Endothelial cell of umbilical vein (primary cell): ENCODE measurements around the gene RAX. TPM values are rescaled to one million over a fixed set of nuclear protein-coding genes. Genes with fewer than 3 reads are reported as not detected.

Experiments used
- BruUV-seq: library from RNA; stranded (reverse); fragments of 400-500 nt; replicated peaks from 2 replicates; lab custom pipeline; 2021; lab: Mats Ljungman, UMichigan
- CTCF ChIA-PET: fragments of 300-600, 350-600 bp; sonication (Branson Sonifier 250); formaldehyde crosslinking; loops from one replicate; lab custom pipeline; 2021; ENCODE audit warnings: antibody characterized with exemption, inconsistent platforms; lab: Charles Lee
- POLR2A ChIA-PET: fragments of 300-600, 350-600 bp; sonication (Branson Sonifier 250); formaldehyde crosslinking; loops from one replicate; lab custom pipeline; 2021; ENCODE audit warnings: antibody characterized with exemption, inconsistent platforms; lab: Charles Lee
- DNase-seq: peaks from one replicate; pipeline ENCODE4 v3.0.0-alpha.2; 2011; ENCODE audit warnings: low read depth, low spot score
- FAIRE-seq: peaks from 2 replicates; lab custom pipeline; 2011; peaks lifted over from hg19 to GRCh38; lab: Jason Lieb, UNC
- H2AFZ ChIP-seq: 2 replicates; pipeline ENCODE4 v1.6.0; 2012; ENCODE audit warnings: low read depth, low read length, control low read depth, inconsistent platforms
- H3K27ac ChIP-seq: 2 replicates; pipeline ENCODE4 v1.5.1; 2011; ENCODE audit warnings: low read depth, mild to moderate bottlenecking, control low read depth, low read length, moderate library complexity; ENCODE audit not compliant: insufficient read depth
- H3K27me3 ChIP-seq, 2 experiments: 2 replicates each; pipeline versions ENCODE4 v1.6.0 to v1.6.1; 2011; ENCODE audit warnings: low read length in 2 of 2, mixed read lengths in 1 of 2; ENCODE audit not compliant: control insufficient read depth in 2 of 2, insufficient read depth in 2 of 2
- H3K36me3 ChIP-seq, 2 experiments: 2 replicates in 1 of 2; 3 replicates in 1 of 2; pipeline ENCODE4 v1.5.1; 2011; ENCODE audit warnings: low read length in 2 of 2, mild to moderate bottlenecking in 1 of 2, moderate library complexity in 1 of 2; ENCODE audit not compliant: control insufficient read depth in 2 of 2, insufficient read depth in 2 of 2; ENCODE audit errors: extremely low read depth in 1 of 2
- H3K4me1 ChIP-seq: 3 replicates; pipeline ENCODE4 v1.5.1; 2011; ENCODE audit warnings: mild to moderate bottlenecking, low read length; ENCODE audit not compliant: control insufficient read depth, insufficient read depth; ENCODE audit errors: extremely low read depth
- H3K4me2 ChIP-seq: 2 replicates; pipeline ENCODE4 v1.6.1; 2011; ENCODE audit warnings: low read length, control low read depth, mixed read lengths; ENCODE audit not compliant: insufficient read depth
- H3K4me3 ChIP-seq, 3 experiments: fragments of 200-600 bp in 1 of 3; sonication (generic), shearing (Covaris generic) in 1 of 3; replicated peaks in 1 of 3; 2 replicates each; pipeline ENCODE4 v1.5.1; 2011 to 2016; ENCODE audit warnings: control low read depth in 3 of 3, low read length in 3 of 3, mild to moderate bottlenecking in 2 of 3, inconsistent platforms in 1 of 3, low read depth in 1 of 3, moderate library complexity in 1 of 3; ENCODE audit not compliant: insufficient read depth in 1 of 3
- H3K79me2 ChIP-seq: 2 replicates; pipeline ENCODE4 v1.6.0; 2012; ENCODE audit warnings: low read length, inconsistent platforms; ENCODE audit not compliant: control insufficient read depth, insufficient read depth
- H3K9ac ChIP-seq: replicated peaks from 2 replicates; pipeline ENCODE3; 2011; ENCODE audit warnings: low read length, control low read depth; ENCODE audit not compliant: insufficient read depth; ENCODE audit errors: extremely low read depth
- H3K9me1 ChIP-seq: replicated peaks from 3 replicates; pipeline ENCODE4 v1.6.0; 2011; ENCODE audit warnings: mild to moderate bottlenecking, low read length; ENCODE audit not compliant: control insufficient read depth, insufficient read depth; ENCODE audit errors: extremely low read depth
- H3K9me3 ChIP-seq: replicated peaks from 2 replicates; pipeline ENCODE4 v1.5.1; 2012; ENCODE audit warnings: low read length, inconsistent platforms; ENCODE audit not compliant: control insufficient read depth, insufficient read depth
- H4K20me1 ChIP-seq: replicated peaks from 2 replicates; pipeline ENCODE3; 2011; ENCODE audit warnings: mild to moderate bottlenecking, low read length; ENCODE audit not compliant: control insufficient read depth, insufficient read depth; ENCODE audit errors: extremely low read depth
- CTCF ChIP-seq, 2 donors: IDR thresholded peaks; 1 replicate in 1 of 2; 2 replicates in 1 of 2; pipeline ENCODE4 v1.5.1; 2011; ENCODE audit warnings: low read length in 2 of 2, mild to moderate bottlenecking in 2 of 2, moderate library complexity in 2 of 2, control low read depth in 1 of 2, inconsistent platforms in 1 of 2, low read depth in 1 of 2; ENCODE audit not compliant: insufficient read depth in 1 of 2; ENCODE audit errors: extremely low read depth in 1 of 2
- EZH2 ChIP-seq: IDR thresholded peaks from 2 replicates; pipeline ENCODE4 v1.6.1; 2012; ENCODE audit warnings: borderline replicate concordance, low read depth, mild to moderate bottlenecking, moderate library complexity, low read length, inconsistent platforms; ENCODE audit not compliant: severe bottlenecking
- FOS ChIP-seq: IDR thresholded peaks from 2 replicates; pipeline ENCODE4 v1.6.1; 2011; ENCODE audit warnings: mild to moderate bottlenecking, low read length, moderate library complexity, borderline replicate concordance; ENCODE audit not compliant: insufficient read depth
- GATA2 ChIP-seq: IDR thresholded peaks from 2 replicates; pipeline ENCODE4 v1.7.0; 2011; ENCODE audit warnings: low read depth, mild to moderate bottlenecking, moderate library complexity, mixed read lengths, low read length; ENCODE audit not compliant: insufficient read length, insufficient read depth
- JUN ChIP-seq: IDR thresholded peaks from 2 replicates; pipeline ENCODE4 v1.6.1; 2011; ENCODE audit warnings: borderline replicate concordance, low read depth; ENCODE audit not compliant: insufficient read length, insufficient read depth
- MAX ChIP-seq: IDR thresholded peaks from 2 replicates; pipeline ENCODE4 v1.6.1; 2011; ENCODE audit not compliant: insufficient read depth, insufficient read length
- MYC ChIP-seq: IDR thresholded peaks from one replicate; pipeline ENCODE4 v1.6.1; 2011; ENCODE audit warnings: mild to moderate bottlenecking, low read depth, low read length
- POLR2A ChIP-seq: IDR thresholded peaks from 2 replicates; pipeline ENCODE4 v1.6.1; 2012; ENCODE audit warnings: low read depth, mild to moderate bottlenecking, control low read depth, low read length
- POLR2AphosphoS5 ChIP-seq: IDR thresholded peaks from 2 replicates; pipeline ENCODE4 v1.6.1; 2012; ENCODE audit warnings: low read depth, mild to moderate bottlenecking, control low read depth, low read length, moderate library complexity; ENCODE audit not compliant: insufficient read depth
- dilution Hi-C: fragments of 300-500 bp; cut with MboI; formaldehyde crosslinking; loops from one replicate; pipeline ENCODE4 v1.15.0; 2019; ENCODE audit warnings: low sequenced_read_pairs; ENCODE audit not compliant: extremely low pct_ligation_motif_present
- intact Hi-C: fragments of 100-400 bp; cut with micrococcal nuclease; formaldehyde crosslinking; loops from one replicate; pipeline ENCODE4 v1.10.0; 2022
- polyA plus RNA-seq, 4 experiments: library from polyadenylated mRNA; depleted of rRNA in 3 of 4; stranded (reverse) in 3 of 4; unstranded in 1 of 4; fragments of >200 nt; gene quantifications; 2 replicates each; pipeline versions ENCODE4 v1.2.1 to v1.2.3, GENCODE V29; 2011 to 2012; ENCODE audit warnings: missing spikeins in 1 of 4
- total RNA-seq: library from RNA; stranded (reverse); gene quantifications from 2 replicates; pipeline ENCODE4 v1.2.3, GENCODE V29; 2021

RAX gene
- total and polyA plus RNA-seq, 2 donors (not counting 3 experiments of a cell fraction or from before 2014, with no cell fraction given) = not detected

- ChIA-PET CTCF (interaction anchor here (2.8 kb wide), 1 partner anchor 101 kb away, joined by 29 read pairs; no protein-coding TSS in a partner anchor), POLR2A (no interaction called here)
- no peak overlapping the region for H3K4me3 ChIP-seq
- TF ChIP-seq GATA2 = no peak
- no peak for TF ChIP-seq CTCF (IDR thresholded peaks at IDR 0.05; ENCODE audit: extremely low read depth in 1 of 2, insufficient read depth in 1 of 2, low read depth in 1 of 2, low read length in 2 of 2)
- no peak for TF ChIP-seq FOS
- TF ChIP-seq POLR2AphosphoS5 = no peak
- no peak for TF ChIP-seq MYC
- no peak for TF ChIP-seq JUN
- no peak for TF ChIP-seq POLR2A
- no peak for TF ChIP-seq EZH2
- no peak for TF ChIP-seq MAX
- FAIRE-seq (no peak), DNase-seq (no peak)
- peaks cover 5 to 9% of the 10 kb centered on the region in 2 experiments for H3K27me3 ChIP-seq
- H3K9ac ChIP-seq = no peak overlapping the region
- intact Hi-C loops = no loop called here
- H4K20me1 ChIP-seq = no peaks in the 10 kb centered on the region
- peaks cover 3% of the 10 kb centered on the region for H3K4me1 ChIP-seq
- H3K9me1 ChIP-seq = no peaks in the 10 kb centered on the region
- H3K79me2 ChIP-seq = no peaks in the 10 kb centered on the region
- dilution Hi-C loops = no loop called here
- H3K36me3 ChIP-seq = no peaks in the 10 kb centered on the region
- no TSS peak for BruUV-seq
- no peak overlapping the region for H3K4me2 ChIP-seq
- H3K9me3 ChIP-seq = no peaks in the 10 kb centered on the region
- H2AFZ ChIP-seq = no peak overlapping the region
- H3K27ac ChIP-seq = no peak overlapping the region
These were observed 28.7 kb upstream of the RAX start for GRCh38 chr18:59301929-59302328.
